H1 (cell line): ENCODE data around the gene GRIA2. TPM values are rescaled to one million over a fixed set of nuclear protein-coding genes. Genes with fewer than 3 reads are reported as not detected.

ENCODE experiments used
- MAFK ChIP-seq: IDR thresholded peaks from 2 replicates; pipeline ENCODE4 v1.6.1; 2012; ENCODE audit warnings: low read depth, mild to moderate bottlenecking, improper control_type of control experiment, low read length
- polyA plus RNA-seq, 7 experiments: library from polyadenylated mRNA; depleted of rRNA in 3 of 7; stranded (reverse) in 5 of 7; unstranded in 2 of 7; fragments of >200 nt in 5 of 7; fragments of 200-250 nt in 2 of 7; gene quantifications; 1 replicate in 5 of 7; 2 replicates in 1 of 7; 4 replicates in 1 of 7; pipeline versions ENCODE4 v1.2.1 to v1.2.3, GENCODE V29; 2011 to 2013; ENCODE audit warnings: missing spikeins in 2 of 7, mixed read lengths in 2 of 7
- total RNA-seq: library from RNA; stranded (reverse); fragmentation: NEBNext Ultra II Directional; extraction: Animal tissue kit (Norgen Biotek cat#: 25700); gene quantifications from 2 replicates; pipeline ENCODE4 v1.2.1, GENCODE V29; 2021
- TF ChIP-seq, protein P1 (sequence below): fragments of 300-600 bp; sonication (generic); IDR thresholded peaks from 2 replicates; pipeline ENCODE4 v1.7.1; 2012; ENCODE audit warnings: low read length, moderate library complexity, mild to moderate bottlenecking, inconsistent platforms; ENCODE audit not compliant: insufficient replicate concordance

Gene GRIA2
- total and polyA plus RNA-seq, 2 of the 8 experiments (the other 6 are each of a cell fraction or from before 2014, with no cell fraction given) = not detected

DNA sequence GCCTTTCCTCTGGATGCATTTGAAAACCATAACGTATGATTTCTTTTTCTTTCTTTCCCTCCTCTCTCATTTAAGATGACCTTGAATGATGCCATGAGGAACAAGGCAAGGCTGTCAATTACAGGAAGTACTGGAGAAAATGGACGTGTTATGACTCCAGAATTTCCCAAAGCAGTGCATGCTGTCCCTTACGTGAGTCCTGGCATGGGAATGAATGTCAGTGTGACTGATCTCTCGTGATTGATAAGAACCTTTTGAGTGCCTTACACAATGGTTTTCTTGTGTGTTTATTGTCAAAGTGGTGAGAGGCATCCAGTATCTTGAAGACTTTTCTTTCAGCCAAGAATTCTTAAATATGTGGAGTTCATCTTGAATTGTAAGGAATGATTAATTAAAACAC lies 142.8 kb downstream of the GRIA2 start (continued):
- TF ChIP-seq, protein P1, sequence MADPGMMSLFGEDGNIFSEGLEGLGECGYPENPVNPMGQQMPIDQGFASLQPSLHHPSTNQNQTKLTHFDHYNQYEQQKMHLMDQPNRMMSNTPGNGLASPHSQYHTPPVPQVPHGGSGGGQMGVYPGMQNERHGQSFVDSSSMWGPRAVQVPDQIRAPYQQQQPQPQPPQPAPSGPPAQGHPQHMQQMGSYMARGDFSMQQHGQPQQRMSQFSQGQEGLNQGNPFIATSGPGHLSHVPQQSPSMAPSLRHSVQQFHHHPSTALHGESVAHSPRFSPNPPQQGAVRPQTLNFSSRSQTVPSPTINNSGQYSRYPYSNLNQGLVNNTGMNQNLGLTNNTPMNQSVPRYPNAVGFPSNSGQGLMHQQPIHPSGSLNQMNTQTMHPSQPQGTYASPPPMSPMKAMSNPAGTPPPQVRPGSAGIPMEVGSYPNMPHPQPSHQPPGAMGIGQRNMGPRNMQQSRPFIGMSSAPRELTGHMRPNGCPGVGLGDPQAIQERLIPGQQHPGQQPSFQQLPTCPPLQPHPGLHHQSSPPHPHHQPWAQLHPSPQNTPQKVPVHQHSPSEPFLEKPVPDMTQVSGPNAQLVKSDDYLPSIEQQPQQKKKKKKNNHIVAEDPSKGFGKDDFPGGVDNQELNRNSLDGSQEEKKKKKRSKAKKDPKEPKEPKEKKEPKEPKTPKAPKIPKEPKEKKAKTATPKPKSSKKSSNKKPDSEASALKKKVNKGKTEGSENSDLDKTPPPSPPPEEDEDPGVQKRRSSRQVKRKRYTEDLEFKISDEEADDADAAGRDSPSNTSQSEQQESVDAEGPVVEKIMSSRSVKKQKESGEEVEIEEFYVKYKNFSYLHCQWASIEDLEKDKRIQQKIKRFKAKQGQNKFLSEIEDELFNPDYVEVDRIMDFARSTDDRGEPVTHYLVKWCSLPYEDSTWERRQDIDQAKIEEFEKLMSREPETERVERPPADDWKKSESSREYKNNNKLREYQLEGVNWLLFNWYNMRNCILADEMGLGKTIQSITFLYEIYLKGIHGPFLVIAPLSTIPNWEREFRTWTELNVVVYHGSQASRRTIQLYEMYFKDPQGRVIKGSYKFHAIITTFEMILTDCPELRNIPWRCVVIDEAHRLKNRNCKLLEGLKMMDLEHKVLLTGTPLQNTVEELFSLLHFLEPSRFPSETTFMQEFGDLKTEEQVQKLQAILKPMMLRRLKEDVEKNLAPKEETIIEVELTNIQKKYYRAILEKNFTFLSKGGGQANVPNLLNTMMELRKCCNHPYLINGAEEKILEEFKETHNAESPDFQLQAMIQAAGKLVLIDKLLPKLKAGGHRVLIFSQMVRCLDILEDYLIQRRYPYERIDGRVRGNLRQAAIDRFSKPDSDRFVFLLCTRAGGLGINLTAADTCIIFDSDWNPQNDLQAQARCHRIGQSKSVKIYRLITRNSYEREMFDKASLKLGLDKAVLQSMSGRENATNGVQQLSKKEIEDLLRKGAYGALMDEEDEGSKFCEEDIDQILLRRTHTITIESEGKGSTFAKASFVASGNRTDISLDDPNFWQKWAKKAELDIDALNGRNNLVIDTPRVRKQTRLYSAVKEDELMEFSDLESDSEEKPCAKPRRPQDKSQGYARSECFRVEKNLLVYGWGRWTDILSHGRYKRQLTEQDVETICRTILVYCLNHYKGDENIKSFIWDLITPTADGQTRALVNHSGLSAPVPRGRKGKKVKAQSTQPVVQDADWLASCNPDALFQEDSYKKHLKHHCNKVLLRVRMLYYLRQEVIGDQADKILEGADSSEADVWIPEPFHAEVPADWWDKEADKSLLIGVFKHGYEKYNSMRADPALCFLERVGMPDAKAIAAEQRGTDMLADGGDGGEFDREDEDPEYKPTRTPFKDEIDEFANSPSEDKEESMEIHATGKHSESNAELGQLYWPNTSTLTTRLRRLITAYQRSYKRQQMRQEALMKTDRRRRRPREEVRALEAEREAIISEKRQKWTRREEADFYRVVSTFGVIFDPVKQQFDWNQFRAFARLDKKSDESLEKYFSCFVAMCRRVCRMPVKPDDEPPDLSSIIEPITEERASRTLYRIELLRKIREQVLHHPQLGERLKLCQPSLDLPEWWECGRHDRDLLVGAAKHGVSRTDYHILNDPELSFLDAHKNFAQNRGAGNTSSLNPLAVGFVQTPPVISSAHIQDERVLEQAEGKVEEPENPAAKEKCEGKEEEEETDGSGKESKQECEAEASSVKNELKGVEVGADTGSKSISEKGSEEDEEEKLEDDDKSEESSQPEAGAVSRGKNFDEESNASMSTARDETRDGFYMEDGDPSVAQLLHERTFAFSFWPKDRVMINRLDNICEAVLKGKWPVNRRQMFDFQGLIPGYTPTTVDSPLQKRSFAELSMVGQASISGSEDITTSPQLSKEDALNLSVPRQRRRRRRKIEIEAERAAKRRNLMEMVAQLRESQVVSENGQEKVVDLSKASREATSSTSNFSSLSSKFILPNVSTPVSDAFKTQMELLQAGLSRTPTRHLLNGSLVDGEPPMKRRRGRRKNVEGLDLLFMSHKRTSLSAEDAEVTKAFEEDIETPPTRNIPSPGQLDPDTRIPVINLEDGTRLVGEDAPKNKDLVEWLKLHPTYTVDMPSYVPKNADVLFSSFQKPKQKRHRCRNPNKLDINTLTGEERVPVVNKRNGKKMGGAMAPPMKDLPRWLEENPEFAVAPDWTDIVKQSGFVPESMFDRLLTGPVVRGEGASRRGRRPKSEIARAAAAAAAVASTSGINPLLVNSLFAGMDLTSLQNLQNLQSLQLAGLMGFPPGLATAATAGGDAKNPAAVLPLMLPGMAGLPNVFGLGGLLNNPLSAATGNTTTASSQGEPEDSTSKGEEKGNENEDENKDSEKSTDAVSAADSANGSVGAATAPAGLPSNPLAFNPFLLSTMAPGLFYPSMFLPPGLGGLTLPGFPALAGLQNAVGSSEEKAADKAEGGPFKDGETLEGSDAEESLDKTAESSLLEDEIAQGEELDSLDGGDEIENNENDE = no peak
- no peak for TF ChIP-seq MAFK
